Suprapubic skin (tissue), 4 donors: ENCODE results near the gene ARL14EP.

Experiments
- EP300 ChIP-seq: sonication (generic); formaldehyde crosslinking; IDR thresholded peaks from one replicate; pipeline ENCODE4 v1.6.1; 2017; ENCODE audit warnings: antibody characterized with exemption
- POLR2A ChIP-seq, 2 donors: fragments of 450-650 bp; IDR thresholded peaks; one replicate each; pipeline ENCODE4 v1.6.1; 2017; ENCODE audit warnings: antibody characterized with exemption in 2 of 2, mild to moderate bottlenecking in 2 of 2, moderate library complexity in 2 of 2
- POLR2AphosphoS5 ChIP-seq, 3 donors: sonication (generic); formaldehyde crosslinking; IDR thresholded peaks; one replicate each; pipeline ENCODE4 v1.6.1; 2017; ENCODE audit warnings: antibody characterized with exemption in 3 of 3
- TF ChIP-seq, protein P1 (sequence below), 2 donors: fragments of 200-600 bp in 1 of 2; fragments of 450-650 bp in 1 of 2; sonication (generic) in 1 of 2; IDR thresholded peaks; one replicate each; pipeline ENCODE4 v1.5.1; 2016 to 2019; ENCODE audit warnings: antibody characterized with exemption in 2 of 2, mild to moderate bottlenecking in 1 of 2, moderate library complexity in 1 of 2

DNA sequence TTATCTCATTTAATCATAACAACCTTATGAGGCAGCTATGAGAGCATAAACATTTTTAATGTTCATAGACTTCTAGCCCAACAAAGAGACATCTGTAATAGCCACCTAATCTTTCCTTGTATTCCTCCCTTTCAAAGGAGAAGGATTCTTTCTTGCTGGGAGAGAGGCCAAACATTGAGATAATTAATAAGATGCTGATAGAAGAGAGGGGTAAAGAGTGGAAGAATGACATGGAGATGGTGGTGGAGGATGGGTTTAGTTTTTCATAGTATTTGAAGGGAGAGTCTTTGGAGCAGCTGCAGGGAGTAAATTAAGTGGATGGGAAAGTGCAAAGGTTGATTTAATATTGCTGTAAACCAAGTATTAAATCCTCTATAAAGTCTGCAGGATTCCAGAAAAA, 57.9 kb downstream of the ARL14EP start:
- no peak for TF ChIP-seq EP300
- TF ChIP-seq, protein P1, sequence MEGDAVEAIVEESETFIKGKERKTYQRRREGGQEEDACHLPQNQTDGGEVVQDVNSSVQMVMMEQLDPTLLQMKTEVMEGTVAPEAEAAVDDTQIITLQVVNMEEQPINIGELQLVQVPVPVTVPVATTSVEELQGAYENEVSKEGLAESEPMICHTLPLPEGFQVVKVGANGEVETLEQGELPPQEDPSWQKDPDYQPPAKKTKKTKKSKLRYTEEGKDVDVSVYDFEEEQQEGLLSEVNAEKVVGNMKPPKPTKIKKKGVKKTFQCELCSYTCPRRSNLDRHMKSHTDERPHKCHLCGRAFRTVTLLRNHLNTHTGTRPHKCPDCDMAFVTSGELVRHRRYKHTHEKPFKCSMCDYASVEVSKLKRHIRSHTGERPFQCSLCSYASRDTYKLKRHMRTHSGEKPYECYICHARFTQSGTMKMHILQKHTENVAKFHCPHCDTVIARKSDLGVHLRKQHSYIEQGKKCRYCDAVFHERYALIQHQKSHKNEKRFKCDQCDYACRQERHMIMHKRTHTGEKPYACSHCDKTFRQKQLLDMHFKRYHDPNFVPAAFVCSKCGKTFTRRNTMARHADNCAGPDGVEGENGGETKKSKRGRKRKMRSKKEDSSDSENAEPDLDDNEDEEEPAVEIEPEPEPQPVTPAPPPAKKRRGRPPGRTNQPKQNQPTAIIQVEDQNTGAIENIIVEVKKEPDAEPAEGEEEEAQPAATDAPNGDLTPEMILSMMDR (IDR thresholded peaks at IDR 0.05) = no peak
- TF ChIP-seq POLR2AphosphoS5 (IDR thresholded peaks at IDR 0.05) = no peak
- TF ChIP-seq POLR2A (IDR thresholded peaks at IDR 0.05) = no peak
